ENCODE results near the gene CTAG1A.
"Not testable (repeated sequence)": the region's sequence is repeated elsewhere in the genome, so short reads cannot be mapped to it uniquely, and the experiment has no call there.

DNA sequence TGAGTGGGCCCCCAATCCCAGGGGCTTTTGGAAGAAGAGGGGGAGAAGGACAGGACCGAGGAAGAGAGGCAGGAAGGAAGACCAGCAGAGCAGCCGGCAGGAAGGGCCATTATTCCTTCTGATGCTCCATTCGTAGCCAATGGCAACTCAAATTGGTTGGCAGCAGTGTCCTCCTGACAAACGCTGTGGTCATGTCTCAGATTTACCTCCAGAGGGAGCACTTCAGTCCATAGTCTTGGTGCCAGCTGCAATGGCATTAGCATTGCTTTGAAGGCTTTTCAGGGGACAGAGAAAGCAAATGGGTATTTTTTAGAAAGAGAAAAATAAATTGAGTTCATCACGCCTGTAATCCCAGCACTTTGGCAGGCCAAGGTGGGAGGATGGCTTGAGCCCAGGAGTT is 44.0 kb downstream of the CTAG1A start:
- not testable (repeated sequence) for TF ChIP-seq CTCF (conservative IDR thresholded peaks at IDR 0.05; ENCODE audit: low read depth, low read length); EZH2 (IDR thresholded peaks at IDR 0.05; ENCODE audit: borderline replicate concordance, low read depth, low read length, poor library complexity, severe bottlenecking)

Measured in A673 (cell line).